Measurements from ENCODE around the gene DMRT1. TPM values are rescaled to one million over a fixed set of nuclear protein-coding genes. Genes with fewer than 3 reads are reported as not detected.

The DMRT1 gene
- total and polyA plus RNA-seq, 9 of the 15 experiments (the other 6 are each of a cell fraction or from before 2014, with no cell fraction given): not detected

DNA sequence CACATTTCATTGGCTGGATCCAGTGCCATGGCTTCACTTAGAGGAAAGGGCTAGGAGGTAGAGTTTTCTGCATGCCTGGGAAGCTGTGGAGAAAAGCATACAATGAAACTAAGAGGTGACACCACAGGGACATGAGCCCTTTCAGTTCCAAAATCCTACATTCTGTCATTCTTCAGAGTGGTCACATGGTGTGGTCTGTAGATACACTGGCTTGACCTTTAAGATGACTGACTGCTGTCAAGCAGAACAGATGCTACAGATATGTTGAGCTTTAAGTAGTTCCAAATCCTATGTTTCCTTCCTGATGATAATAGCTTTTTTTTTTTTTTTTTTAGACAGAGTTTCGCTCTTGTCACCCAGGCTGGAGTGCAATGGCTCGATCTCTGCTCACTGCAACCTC lies 161.2 kb downstream of the DMRT1 start:
- H3K9me3 ChIP-seq (replicated peaks; ENCODE audit: control insufficient read depth, insufficient read depth, low read depth, low read length): no peaks in the 10 kb centered on the region; the same call in 1 of the 2 replicates
- no peaks in the 10 kb centered on the region for H3K4me1 ChIP-seq (replicated peaks in 1 of 2; ENCODE audit: control insufficient read depth in 2 of 2, insufficient read depth in 2 of 2, low read length in 2 of 2)
- CTCF ChIA-PET (ENCODE audit: low intra/inter-chr PET ratio): no interaction called here
- WGBS (ENCODE audit: insufficient coverage, low coverage, missing lambda C conversion rate): 0% methylated on average over 1 of the region's 2 CpGs
- in situ Hi-C loops (cut with MboI) (no loop called here), intact Hi-C loops (cut with micrococcal nuclease) (no loop called here)
- BruUV-seq (replicated peaks): no TSS peak
- H3K36me3 ChIP-seq (ENCODE audit: control insufficient read depth, insufficient read depth, low read length): no peaks in the 10 kb centered on the region
- FAIRE-seq: no peak
- no peak overlapping the region for H3K27ac ChIP-seq (ENCODE audit: extremely low read depth, low read depth, low read length)
- TF ChIP-seq, protein P1, sequence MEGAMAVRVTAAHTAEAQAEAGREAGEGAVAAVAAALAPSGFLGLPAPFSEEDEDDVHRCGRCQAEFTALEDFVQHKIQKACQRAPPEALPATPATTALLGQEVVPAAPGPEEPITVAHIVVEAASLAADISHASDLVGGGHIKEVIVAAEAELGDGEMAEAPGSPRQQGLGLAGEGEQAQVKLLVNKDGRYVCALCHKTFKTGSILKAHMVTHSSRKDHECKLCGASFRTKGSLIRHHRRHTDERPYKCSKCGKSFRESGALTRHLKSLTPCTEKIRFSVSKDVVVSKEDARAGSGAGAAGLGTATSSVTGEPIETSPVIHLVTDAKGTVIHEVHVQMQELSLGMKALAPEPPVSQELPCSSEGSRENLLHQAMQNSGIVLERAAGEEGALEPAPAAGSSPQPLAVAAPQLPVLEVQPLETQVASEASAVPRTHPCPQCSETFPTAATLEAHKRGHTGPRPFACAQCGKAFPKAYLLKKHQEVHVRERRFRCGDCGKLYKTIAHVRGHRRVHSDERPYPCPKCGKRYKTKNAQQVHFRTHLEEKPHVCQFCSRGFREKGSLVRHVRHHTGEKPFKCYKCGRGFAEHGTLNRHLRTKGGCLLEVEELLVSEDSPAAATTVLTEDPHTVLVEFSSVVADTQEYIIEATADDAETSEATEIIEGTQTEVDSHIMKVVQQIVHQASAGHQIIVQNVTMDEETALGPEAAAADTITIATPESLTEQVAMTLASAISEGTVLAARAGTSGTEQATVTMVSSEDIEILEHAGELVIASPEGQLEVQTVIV (CRISPR knock-in tag; IDR thresholded peaks at IDR 0.05; ENCODE audit: borderline replicate concordance): no peak
- TF ChIP-seq, protein P2, sequence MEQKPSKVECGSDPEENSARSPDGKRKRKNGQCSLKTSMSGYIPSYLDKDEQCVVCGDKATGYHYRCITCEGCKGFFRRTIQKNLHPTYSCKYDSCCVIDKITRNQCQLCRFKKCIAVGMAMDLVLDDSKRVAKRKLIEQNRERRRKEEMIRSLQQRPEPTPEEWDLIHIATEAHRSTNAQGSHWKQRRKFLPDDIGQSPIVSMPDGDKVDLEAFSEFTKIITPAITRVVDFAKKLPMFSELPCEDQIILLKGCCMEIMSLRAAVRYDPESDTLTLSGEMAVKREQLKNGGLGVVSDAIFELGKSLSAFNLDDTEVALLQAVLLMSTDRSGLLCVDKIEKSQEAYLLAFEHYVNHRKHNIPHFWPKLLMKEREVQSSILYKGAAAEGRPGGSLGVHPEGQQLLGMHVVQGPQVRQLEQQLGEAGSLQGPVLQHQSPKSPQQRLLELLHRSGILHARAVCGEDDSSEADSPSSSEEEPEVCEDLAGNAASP (IDR thresholded peaks at IDR 0.05): no peak
- no peak for TF ChIP-seq PRMT5 (CRISPR knock-in tag; IDR thresholded peaks at IDR 0.05)
- TF ChIP-seq TCF7L2 (IDR thresholded peaks at IDR 0.05; ENCODE audit: low read depth, low read length): no peak
- TF ChIP-seq, protein P3, sequence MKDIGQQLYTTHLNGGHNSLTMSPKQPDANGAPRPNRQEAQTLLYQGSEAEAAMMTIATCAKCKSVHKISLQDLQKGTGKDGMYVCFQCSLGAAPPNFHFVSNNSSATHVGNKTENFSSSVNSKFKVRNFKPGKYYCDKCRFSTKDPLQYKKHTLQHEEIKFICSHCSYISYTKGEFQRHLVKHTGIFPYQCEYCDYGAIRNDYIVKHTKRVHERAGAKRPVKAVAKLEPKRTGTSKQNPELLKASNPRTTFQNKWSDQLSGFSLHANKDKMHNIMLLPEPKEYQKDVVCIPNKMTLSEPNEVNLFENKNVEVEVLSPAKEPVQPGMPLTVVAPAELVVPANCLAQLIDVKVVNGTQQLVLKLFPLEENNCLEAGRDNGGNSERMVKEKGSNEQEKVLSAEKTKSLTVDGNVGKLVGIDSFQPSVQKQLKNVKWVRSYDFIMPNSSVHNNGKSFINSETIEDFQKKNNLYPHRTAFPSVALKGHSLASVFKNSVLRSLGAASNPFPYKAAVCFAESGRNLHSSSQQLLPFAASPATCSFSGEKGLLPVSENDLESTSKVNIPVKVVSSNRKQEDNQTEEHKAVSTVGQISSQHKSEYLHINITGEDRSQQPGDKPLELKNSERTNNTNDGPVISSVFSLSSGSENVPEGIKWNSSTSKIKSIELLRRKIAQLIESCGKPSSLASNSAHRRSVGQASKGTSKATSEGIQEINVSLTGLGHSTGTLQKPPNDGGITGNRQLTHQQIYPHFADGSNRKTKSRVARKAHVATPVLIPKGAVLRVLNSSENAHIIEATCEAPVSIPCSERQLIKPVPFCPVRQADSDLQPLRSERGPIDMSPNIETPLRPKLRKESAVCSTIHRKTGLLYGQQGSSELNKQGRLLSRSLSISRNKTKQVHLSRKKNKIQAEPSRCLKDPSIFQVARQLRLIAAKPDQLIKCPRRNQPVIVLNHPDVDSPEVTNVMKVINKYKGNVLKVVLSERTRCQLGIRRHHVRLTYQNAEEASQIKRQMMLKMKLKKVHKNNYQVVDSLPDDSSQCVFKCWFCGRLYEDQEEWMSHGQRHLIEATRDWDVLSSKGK (CRISPR knock-in tag; IDR thresholded peaks at IDR 0.05): no peak
- TF ChIP-seq PML (IDR thresholded peaks at IDR 0.05; ENCODE audit: low read length): no peak
- TF ChIP-seq NFE2 (IDR thresholded peaks at IDR 0.05; ENCODE audit: low read depth): no peak
- no peak for TF ChIP-seq NRF1 (conservative IDR thresholded peaks at IDR 0.05 in 1 of 2, IDR thresholded peaks at IDR 0.05 in 1 of 2)
- TF ChIP-seq, protein P4, sequence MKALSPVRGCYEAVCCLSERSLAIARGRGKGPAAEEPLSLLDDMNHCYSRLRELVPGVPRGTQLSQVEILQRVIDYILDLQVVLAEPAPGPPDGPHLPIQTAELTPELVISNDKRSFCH (CRISPR knock-in tag; IDR thresholded peaks at IDR 0.05): no peak
- TF ChIP-seq, protein P4 (tag; IDR thresholded peaks at IDR 0.05): no peak
- POLR2A ChIA-PET: no interaction called here
- H3K9me1 ChIP-seq (ENCODE audit: control insufficient read depth, insufficient read depth, low read length): no peaks in the 10 kb centered on the region
- DNase-seq (ENCODE audit: extremely low read depth in 1 of 4, low spot score in 3 of 4): no peak
- H2AFZ ChIP-seq (ENCODE audit: low read depth, low read length): no peak overlapping the region
- H3K4me3 ChIP-seq: no peak overlapping the region
- H3K79me2 ChIP-seq (ENCODE audit: control insufficient read depth, insufficient read depth, low read length): no peaks in the 10 kb centered on the region
- H4K20me1 ChIP-seq (replicated peaks; ENCODE audit: control insufficient read depth, insufficient read depth, low read length): no peaks in the 10 kb centered on the region
- no peak overlapping the region for H3K9ac ChIP-seq (ENCODE audit: insufficient read depth in 1 of 2, low read depth in 2 of 2, low read length in 2 of 2)
- no peak for ATAC-seq
- no peak overlapping the region for H3K4me2 ChIP-seq (ENCODE audit: insufficient read depth, low read length)
- H3K27me3 ChIP-seq (ENCODE audit: control insufficient read depth in 2 of 2, insufficient read depth in 2 of 2, low read length in 2 of 2): no peaks in the 10 kb centered on the region

Measured in K562 (cell line).